Fibroblast of mammary gland (primary cell): Measurements from ENCODE around the gene MGME1.

ENCODE experiments used
- DNase-seq: peaks from one replicate; pipeline ENCODE4 v3.0.0-alpha.2; 2010; ENCODE audit warnings: low read depth
- H3K4me3 ChIP-seq: 2 replicates; pipeline ENCODE4 v1.5.1; 2011; ENCODE audit warnings: low read depth, mild to moderate bottlenecking, low read length, moderate library complexity; ENCODE audit not compliant: control insufficient read depth
- CTCF ChIP-seq: conservative IDR thresholded peaks from 2 replicates; pipeline ENCODE4 v1.5.1; 2011; ENCODE audit warnings: low read depth, low read length, inconsistent platforms; ENCODE audit not compliant: control insufficient read depth, insufficient read depth

Gene MGME1

DNA sequence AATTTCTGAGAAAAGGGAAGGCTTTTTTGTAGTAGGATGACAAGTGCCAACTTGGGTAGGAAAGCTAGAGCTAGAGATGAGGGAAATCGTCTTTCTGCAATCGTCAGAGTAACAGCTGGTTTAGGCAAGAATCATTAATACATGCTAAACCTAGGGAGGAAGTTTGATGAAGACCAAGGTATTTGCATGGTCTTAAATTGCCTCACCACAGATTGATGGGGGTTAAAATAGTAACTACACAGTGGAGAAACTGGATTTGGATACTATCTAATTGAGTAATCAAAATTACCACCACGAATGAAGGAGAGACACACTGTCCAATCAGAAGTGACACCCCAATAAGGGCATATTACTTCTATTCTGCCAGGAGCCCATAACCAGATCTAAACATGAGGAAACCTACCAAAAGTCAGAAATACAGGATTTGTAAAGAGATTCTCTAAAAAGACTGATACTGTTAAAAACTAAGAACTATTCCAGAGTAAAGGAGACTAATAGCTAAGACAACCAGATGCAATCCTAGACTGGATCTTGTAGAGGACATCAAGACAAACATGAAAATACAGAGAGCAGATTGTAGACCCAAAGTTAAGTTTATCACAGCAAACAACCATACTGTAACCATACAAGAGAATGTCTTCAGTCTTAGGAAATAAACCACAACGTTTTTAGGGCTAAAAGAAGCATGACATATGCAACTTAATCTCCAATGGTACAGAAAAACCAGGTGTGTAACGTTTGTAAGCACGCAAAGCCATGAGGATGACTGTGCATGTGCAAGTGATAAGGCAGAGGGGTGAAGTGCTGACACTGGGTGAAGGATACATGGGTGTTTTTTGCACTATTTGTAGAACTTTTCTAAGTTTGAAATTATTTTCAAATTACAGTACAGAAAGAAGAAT, 22.0 kb upstream of the MGME1 start:
- no peak overlapping the region for H3K4me3 ChIP-seq
- no peak for TF ChIP-seq CTCF
- no peak for DNase-seq

DNA sequence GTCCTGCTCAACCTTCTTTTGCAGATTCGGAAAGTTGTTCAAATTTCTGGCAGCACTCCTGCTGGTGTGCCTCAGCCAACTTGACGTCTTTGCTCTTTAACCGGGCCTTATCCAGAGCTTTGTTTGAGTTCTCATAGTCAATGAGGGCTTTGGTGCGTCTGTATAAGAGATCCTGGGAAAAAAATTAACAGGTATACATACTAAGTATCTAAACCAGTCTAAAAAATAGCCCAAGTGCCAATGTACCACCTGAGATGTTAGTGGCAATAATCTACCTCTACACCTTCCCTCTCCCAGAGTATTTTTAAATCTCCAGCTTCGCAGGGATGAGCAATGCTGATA, 21.4 kb upstream of the MGME1 start:
- DNase-seq, result no peak
- no peak overlapping the region for H3K4me3 ChIP-seq
- TF ChIP-seq CTCF, result no peak

DNA sequence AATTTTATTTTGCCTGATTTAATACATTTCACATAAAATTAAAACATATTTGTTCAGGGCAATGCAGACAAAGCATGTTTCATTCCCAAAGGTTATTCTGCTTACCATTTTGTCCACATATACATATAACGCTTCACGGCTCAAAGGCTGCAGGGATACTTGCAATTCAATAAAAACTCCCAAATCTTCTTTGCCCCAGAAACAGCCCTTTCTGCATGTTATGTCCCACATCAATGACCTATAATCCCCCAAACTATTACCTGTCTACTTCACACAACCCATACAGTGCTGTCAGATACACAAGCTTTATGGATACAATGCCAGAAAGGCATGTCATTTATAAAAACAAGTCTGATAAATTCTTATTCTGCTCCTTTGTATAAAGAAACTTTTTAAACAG, 20.4 kb upstream of the MGME1 start:
- no peak for TF ChIP-seq CTCF
- H3K4me3 ChIP-seq, result no peak overlapping the region
- no peak for DNase-seq

DNA sequence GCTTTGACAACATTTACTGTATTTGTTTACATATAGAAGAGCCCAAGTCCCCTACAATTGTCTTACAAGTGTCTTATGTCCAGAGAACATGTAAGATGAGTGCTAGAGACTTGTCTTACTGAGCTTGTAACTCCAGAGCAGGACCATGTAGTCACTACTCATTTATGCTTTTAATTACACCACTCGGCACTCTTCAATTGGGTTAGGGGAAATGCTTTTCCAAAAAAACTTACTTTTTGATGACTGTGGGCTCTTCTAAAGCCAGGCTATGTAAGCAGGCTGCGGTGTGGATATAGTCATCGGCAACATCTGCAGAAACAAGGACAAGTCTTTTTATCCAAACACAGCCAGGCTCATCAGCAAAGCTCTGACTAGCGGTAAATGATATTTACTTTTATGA, 18.9 kb upstream of the MGME1 start:
- TF ChIP-seq CTCF, result no peak
- no peak overlapping the region for H3K4me3 ChIP-seq
- no peak for DNase-seq

DNA sequence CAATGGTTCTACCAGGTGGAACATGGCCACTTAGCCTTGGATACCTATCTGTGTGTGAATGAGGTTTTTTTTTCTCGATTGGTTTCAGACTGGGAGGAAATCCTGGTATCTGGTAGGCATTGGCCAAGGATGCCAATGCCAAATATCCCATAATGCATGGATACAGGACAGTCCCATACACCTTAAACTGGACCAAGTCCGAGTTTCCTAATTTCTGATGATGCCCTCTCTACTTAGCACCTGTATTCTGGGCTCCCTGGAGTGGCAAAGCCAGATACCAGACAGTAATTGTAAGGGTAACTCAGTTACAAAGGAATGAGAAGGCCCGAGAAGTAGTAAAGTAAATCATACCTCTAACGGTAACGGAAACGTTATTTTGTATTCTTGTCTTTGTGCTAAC, 18.1 kb upstream of the MGME1 start:
- no peak overlapping the region for H3K4me3 ChIP-seq
- no peak for DNase-seq
- no peak for TF ChIP-seq CTCF

DNA sequence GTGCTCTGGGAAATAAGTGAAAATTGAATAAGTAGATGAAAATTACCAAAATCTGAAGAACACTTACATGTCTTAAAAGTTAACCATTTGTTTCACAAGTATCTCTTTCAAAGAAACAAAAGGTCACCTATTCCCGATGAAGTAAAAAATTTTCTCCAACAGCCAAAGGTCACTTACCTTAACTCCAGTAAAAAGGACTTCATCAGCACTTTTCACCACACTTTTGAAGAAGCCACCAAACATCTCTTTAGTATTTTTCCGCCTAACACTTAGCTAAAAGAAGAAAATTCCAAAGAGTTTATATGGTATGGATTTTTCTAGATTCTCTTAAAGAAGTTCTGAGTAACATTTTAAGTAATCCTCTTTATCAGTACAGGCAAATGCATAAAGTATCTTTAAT, 17.5 kb upstream of the MGME1 start:
- DNase-seq, result no peak
- no peak for TF ChIP-seq CTCF
- no peak overlapping the region for H3K4me3 ChIP-seq
